Smooth muscle cell (in vitro differentiated cells): ENCODE measurements around the gene TRRAP. TPM values are rescaled to one million over a fixed set of nuclear protein-coding genes. Genes with fewer than 3 reads are reported as not detected.
"Not testable (repeated sequence)": the region's sequence is repeated elsewhere in the genome, so short reads cannot be mapped to it uniquely, and the experiment has no call there.

Experiments used
- DNase-seq: peaks from one replicate; lab custom pipeline; 2025; ENCODE audit not compliant: unreplicated experiment; lab: John Stamatoyannopoulos, UW
- H2AFZ ChIP-seq: fragments of 200-600 bp; sonication (generic); 2 replicates; pipeline ENCODE4 v1.6.0; 2016; ENCODE audit warnings: antibody characterized with exemption, low read depth, mild to moderate bottlenecking
- H3F3A ChIP-seq: fragments of 200-600 bp; sonication (generic); 2 replicates; pipeline ENCODE4 v1.6.0; 2017; ENCODE audit warnings: antibody characterized with exemption, low read depth
- H3K27ac ChIP-seq: fragments of 200-600 bp; sonication (generic); 2 replicates; pipeline ENCODE4 v1.5.1; 2016; ENCODE audit warnings: low read depth, mild to moderate bottlenecking
- H3K27me3 ChIP-seq: fragments of 200-600 bp; sonication (generic); 2 replicates; pipeline ENCODE4 v1.6.1; 2016; ENCODE audit warnings: low read depth, mild to moderate bottlenecking
- H3K36me3 ChIP-seq: fragments of 200-600 bp; sonication (generic); 2 replicates; pipeline ENCODE4 v1.5.1; 2016; ENCODE audit warnings: low read depth
- H3K4me1 ChIP-seq: fragments of 200-600 bp; sonication (generic); 2 replicates; pipeline ENCODE4 v1.5.1; 2016; ENCODE audit warnings: low read depth
- H3K4me2 ChIP-seq: fragments of 200-600 bp; sonication (generic); 2 replicates; pipeline ENCODE4 v1.6.0; 2016; ENCODE audit warnings: mild to moderate bottlenecking
- H3K4me3 ChIP-seq: fragments of 200-600 bp; sonication (generic); 2 replicates; pipeline ENCODE4 v1.5.1; 2016; ENCODE audit warnings: mild to moderate bottlenecking
- H3K79me2 ChIP-seq: fragments of 200-600 bp; sonication (generic); 2 replicates; pipeline ENCODE4 v1.6.0; 2016; ENCODE audit warnings: low read depth, mild to moderate bottlenecking
- H3K9ac ChIP-seq: fragments of 200-600 bp; sonication (generic); 2 replicates; pipeline ENCODE4 v1.6.0; 2016; ENCODE audit warnings: low read depth
- H3K9me3 ChIP-seq: fragments of 200-600 bp; sonication (generic); replicated peaks from 2 replicates; pipeline ENCODE4 v1.5.1; 2016; ENCODE audit warnings: low read depth
- H4K20me1 ChIP-seq: fragments of 200-600 bp; sonication (generic); 2 replicates; pipeline ENCODE4 v1.6.0; 2016; ENCODE audit warnings: low read depth
- CTCF ChIP-seq: fragments of 200-600 bp; sonication (generic); IDR thresholded peaks from 2 replicates; pipeline ENCODE4 v1.5.1; 2017; ENCODE audit warnings: borderline replicate concordance, mild to moderate bottlenecking, antibody characterized with exemption; ENCODE audit not compliant: insufficient read depth, poor library complexity, severe bottlenecking
- WGBS: methylation state at CpG from one replicate; pipeline ENCODE4 v1.1.7; 2016; ENCODE audit warnings: low lambda C conversion rate; 5-methylcytosine and 5-hydroxymethylcytosine counted together
- polyA plus RNA-seq: library from polyadenylated mRNA; unstranded; fragments of >200 nt; fragmentation: Nextera tagmentation; extraction: Ambion mirVana; gene quantifications from 2 replicates; pipeline ENCODE4 v1.2.1, GENCODE V29; 2016
- total RNA-seq: library from RNA; depleted of rRNA; stranded (reverse); fragments of >200 nt; gene quantifications from 2 replicates; pipeline ENCODE4 v1.2.3, GENCODE V29; 2014

Gene TRRAP
- total and polyA plus RNA-seq, 2 experiments from 2014 or later, result 3.9 to 24.8 TPM

GRCh38 chr7:99041526-99041925 is 163.2 kb downstream of the TRRAP start:
- H3K27ac ChIP-seq, result peak overlapping the region; percentile 85
- no peaks in the 10 kb centered on the region for H3K4me1 ChIP-seq
- H3K4me3 ChIP-seq, result no peak overlapping the region
- no peak overlapping the region for H3K4me2 ChIP-seq
- H3K36me3 ChIP-seq, result peaks cover 16% of the 10 kb centered on the region
- 90% methylated on average over 11 of the region's 11 CpGs for WGBS
- TF ChIP-seq CTCF, result no peak
- H2AFZ ChIP-seq, result no peak overlapping the region
- H3K9me3 ChIP-seq, result no peaks in the 10 kb centered on the region
- peaks cover 7% of the 10 kb centered on the region for H4K20me1 ChIP-seq
- peaks cover 17% of the 10 kb centered on the region for H3F3A ChIP-seq
- no peaks in the 10 kb centered on the region for H3K27me3 ChIP-seq
- H3K9ac ChIP-seq, result no peak overlapping the region
- peaks cover 3% of the 10 kb centered on the region for H3K79me2 ChIP-seq
- DNase-seq, result no peak

GRCh38 chr7:99042957-99043356 is 164.6 kb downstream of the TRRAP start:
- H3F3A ChIP-seq, result peaks cover 17% of the 10 kb centered on the region
- peak overlapping the region; percentile 46 for H3K4me2 ChIP-seq
- H3K9me3 ChIP-seq, result no peaks in the 10 kb centered on the region
- peak overlapping the region; percentile 85 for H3K27ac ChIP-seq
- peaks cover 3% of the 10 kb centered on the region for H3K79me2 ChIP-seq
- peaks cover 16% of the 10 kb centered on the region for H3K36me3 ChIP-seq
- peak overlapping the region; percentile 41 for H3K9ac ChIP-seq
- WGBS, result 31% methylated on average over 5 of the region's 5 CpGs
- H3K4me3 ChIP-seq, result no peak overlapping the region
- no peak for TF ChIP-seq CTCF
- DNase-seq, result no peak
- H4K20me1 ChIP-seq, result peaks cover 7% of the 10 kb centered on the region
- no peak overlapping the region for H2AFZ ChIP-seq
- H3K27me3 ChIP-seq, result no peaks in the 10 kb centered on the region
- no peaks in the 10 kb centered on the region for H3K4me1 ChIP-seq

- 97% methylated on average over 3 of the region's 3 CpGs for WGBS
- H3K27ac ChIP-seq, H3K79me2 ChIP-seq, H3K27me3 ChIP-seq, H3K9ac ChIP-seq, H3K4me3 ChIP-seq, H4K20me1 ChIP-seq, H3K9me3 ChIP-seq, H3K4me1 ChIP-seq, DNase-seq, H3K4me2 ChIP-seq, H2AFZ ChIP-seq: not testable (repeated sequence)
- Histone ChIP-seq H3F3A (peaks cover 17% of the 10 kb centered on the region), H3K36me3 (peaks cover 16% of the 10 kb centered on the region)
These were observed 166.5 kb downstream of the TRRAP start for GRCh38 chr7:99044858-99045257.

GRCh38 chr7:99046262-99046661 is 167.9 kb downstream of the TRRAP start:
- H3K9ac ChIP-seq, H3K27ac ChIP-seq, H3K9me3 ChIP-seq, DNase-seq, H3K79me2 ChIP-seq, H3K4me2 ChIP-seq, H3K27me3 ChIP-seq, H3K4me3 ChIP-seq, H3K4me1 ChIP-seq, H4K20me1 ChIP-seq, H2AFZ ChIP-seq: not testable (repeated sequence)
- peaks cover 24% of the 10 kb centered on the region for H3K36me3 ChIP-seq
- H3F3A ChIP-seq, result peaks cover 17% of the 10 kb centered on the region
- 92% methylated on average over 14 of the region's 14 CpGs for WGBS

GRCh38 chr7:99046722-99047121 is 168.4 kb downstream of the TRRAP start:
- Histone ChIP-seq H3K27ac (no peak overlapping the region), H3K36me3 (peaks cover 29% of the 10 kb centered on the region)
- 90% methylated on average over 7 of the region's 8 CpGs for WGBS

More at GRCh38 chr7:99046722-99047121, 168.4 kb downstream of the TRRAP start:
- Histone ChIP-seq H3K4me2 (no peak overlapping the region), H3K27me3 (no peaks in the 10 kb centered on the region), H2AFZ (no peak overlapping the region), H3K79me2 (peaks cover 3% of the 10 kb centered on the region), H3K9me3 (no peaks in the 10 kb centered on the region), H3F3A (peaks cover 17% of the 10 kb centered on the region), H3K9ac (no peak overlapping the region), H4K20me1 (peaks cover 5% of the 10 kb centered on the region), H3K4me3 (no peak overlapping the region), H3K4me1 (no peaks in the 10 kb centered on the region)
- no peak for TF ChIP-seq CTCF
- DNase-seq, result no peak
